K562 (cell line): ENCODE data around the gene JPT2. TPM values are rescaled to one million over a fixed set of nuclear protein-coding genes. Genes with fewer than 3 reads are reported as not detected.

Source experiments
- ATAC-seq: fragments of 200-7000 bp; cut with Tn5 transposase; 3 replicates; pipeline ENCODE4 v1.9.1; 2020; ENCODE audit warnings: moderate library complexity
- BruUV-seq: library from RNA; stranded (reverse); fragments of 400-500 nt; replicated peaks from 2 replicates; lab custom pipeline; 2021; lab: Mats Ljungman, UMichigan
- CTCF ChIA-PET: fragments of 300-600 bp; formaldehyde crosslinking; extraction: SDS; loops from one replicate; lab custom pipeline; 2021; ENCODE audit warnings: low intra/inter-chr PET ratio; lab: Yijun Ruan, JAX
- POLR2A ChIA-PET: fragments of 300-600, 350-650 bp; sonication (Branson Sonifier 250); formaldehyde crosslinking; extraction: SDS; loops from one replicate; lab custom pipeline; 2021; ENCODE audit warnings: antibody characterized with exemption, inconsistent platforms; lab: Yijun Ruan, JAX
- DNase-seq, 4 experiments: peaks; one replicate each; pipeline versions ENCODE4 v3.0.0 to v3.0.0-alpha.2; 2011 to 2018; ENCODE audit warnings: low spot score in 3 of 4, mixed read lengths in 3 of 4; ENCODE audit errors: extremely low read depth in 1 of 4
- FAIRE-seq: peaks from 2 replicates; lab custom pipeline; 2011; peaks lifted over from hg19 to GRCh38; lab: Jason Lieb, UNC
- H2AFZ ChIP-seq: 2 replicates; pipeline ENCODE4 v1.6.0; 2011; ENCODE audit warnings: low read depth, low read length, control low read depth, inconsistent platforms
- H3K27ac ChIP-seq: fragments of 200-600 bp; 3 replicates; pipeline ENCODE4 v1.8.0; 2011; ENCODE audit warnings: low read depth, mild to moderate bottlenecking, control low read depth, inconsistent platforms, low read length, moderate library complexity, mixed read lengths; ENCODE audit errors: extremely low read depth
- H3K27me3 ChIP-seq, 2 experiments: fragments of 300-600 bp in 1 of 2; 2 replicates in 1 of 2; 3 replicates in 1 of 2; pipeline versions ENCODE4 v1.6.0 to v1.8.0; 2011; ENCODE audit warnings: inconsistent platforms in 2 of 2, low read length in 2 of 2, mild to moderate bottlenecking in 1 of 2, mixed read lengths in 1 of 2, moderate library complexity in 1 of 2; ENCODE audit not compliant: control insufficient read depth in 2 of 2, insufficient read depth in 2 of 2
- H3K36me3 ChIP-seq: fragments of 300-600 bp; 3 replicates; pipeline ENCODE4 v1.8.0; 2011; ENCODE audit warnings: mild to moderate bottlenecking, low read length, inconsistent platforms; ENCODE audit not compliant: control insufficient read depth, insufficient read depth
- H3K4me1 ChIP-seq, 2 experiments: fragments of 200-600 bp in 1 of 2; replicated peaks in 1 of 2; 2 replicates in 1 of 2; 3 replicates in 1 of 2; pipeline versions ENCODE4 v1.5.1 to v1.8.0; 2011; ENCODE audit warnings: inconsistent platforms in 2 of 2, low read length in 2 of 2, mild to moderate bottlenecking in 1 of 2, mixed read lengths in 1 of 2, moderate library complexity in 1 of 2; ENCODE audit not compliant: control insufficient read depth in 2 of 2, insufficient read depth in 2 of 2
- H3K4me2 ChIP-seq: 2 replicates; pipeline ENCODE4 v1.6.1; 2011; ENCODE audit warnings: low read length, control low read depth, inconsistent platforms, mixed read lengths; ENCODE audit not compliant: insufficient read depth
- H3K4me3 ChIP-seq: fragments of 200-600 bp; sonication (generic), shearing (Covaris generic); 2 replicates; pipeline ENCODE4 v1.5.1; 2016; ENCODE audit warnings: control low read depth, inconsistent platforms
- H3K79me2 ChIP-seq: fragments of 200-600 bp; 3 replicates; pipeline ENCODE4 v1.8.0; 2011; ENCODE audit warnings: low read length, inconsistent platforms; ENCODE audit not compliant: control insufficient read depth, insufficient read depth
- H3K9ac ChIP-seq, 2 experiments: 2 replicates each; pipeline versions ENCODE4 v1.6.0 to v1.6.1; 2011; ENCODE audit warnings: low read depth in 2 of 2, low read length in 2 of 2, control low read depth in 1 of 2, inconsistent platforms in 1 of 2, mild to moderate bottlenecking in 1 of 2, mixed read lengths in 1 of 2; ENCODE audit not compliant: insufficient read depth in 1 of 2
- H3K9me1 ChIP-seq: one replicate; pipeline ENCODE4 v1.6.0; 2011; ENCODE audit warnings: inconsistent platforms, mild to moderate bottlenecking, low read length, moderate library complexity; ENCODE audit not compliant: control insufficient read depth, insufficient read depth
- H3K9me3 ChIP-seq: replicated peaks from 2 replicates; pipeline ENCODE4 v1.5.1; 2011; ENCODE audit warnings: low read depth, low read length, inconsistent platforms; ENCODE audit not compliant: control insufficient read depth, insufficient read depth
- H4K20me1 ChIP-seq: replicated peaks from 2 replicates; pipeline ENCODE4 v1.6.1; 2011; ENCODE audit warnings: low read length, inconsistent platforms, mixed read lengths; ENCODE audit not compliant: control insufficient read depth, insufficient read depth
- AFF4 ChIP-seq: sonication (generic); formaldehyde crosslinking; IDR thresholded peaks from 2 replicates; pipeline ENCODE4 v1.8.0; 2023; ENCODE audit warnings: mild to moderate bottlenecking, missing genetic modification reagents
- BRD9 ChIP-seq: fragments of 450-650 bp; IDR thresholded peaks from 2 replicates; pipeline ENCODE4 v1.6.1; 2018; ENCODE audit warnings: low read depth; ENCODE audit not compliant: partially characterized antibody
- CCAR2 ChIP-seq: fragments of 200-400 bp; formaldehyde crosslinking; IDR thresholded peaks from 2 replicates; pipeline ENCODE4 v1.6.1; 2017; ENCODE audit warnings: mild to moderate bottlenecking, low read depth, low read length
- CEBPB ChIP-seq: fragments of 450-650 bp; IDR thresholded peaks from 2 replicates; pipeline ENCODE4 v1.6.1; 2016; ENCODE audit warnings: missing genetic modification characterization, missing compliant biosample characterization
- NCOR1 ChIP-seq: fragments of 450-650 bp; IDR thresholded peaks from 2 replicates; pipeline ENCODE4 v1.6.1; 2016; ENCODE audit warnings: mild to moderate bottlenecking, moderate library complexity
- PHB ChIP-seq: fragments of 250-450 bp; sonication (Bioruptor Pico); IDR thresholded peaks from 2 replicates; pipeline ENCODE4 v1.5.0; 2021
- REST ChIP-seq, 2 experiments: fragments of 450-650 bp; formaldehyde crosslinking in 1 of 2; IDR thresholded peaks; 2 replicates each; pipeline versions ENCODE4 v1.4.0 to v1.6.1; 2014 to 2020; ENCODE audit warnings: mild to moderate bottlenecking in 2 of 2, borderline replicate concordance in 1 of 2, low read depth in 1 of 2
- ZNF175 ChIP-seq: fragments of 200-800 bp; sonication (Bioruptor generic); IDR thresholded peaks from 2 replicates; pipeline ENCODE4 v1.6.1; 2016; ENCODE audit warnings: low read depth, mild to moderate bottlenecking, missing genetic modification characterization, missing compliant biosample characterization
- ZNF57 ChIP-seq: fragments of 450-650 bp; formaldehyde crosslinking; IDR thresholded peaks from 2 replicates; pipeline ENCODE4 v1.4.0; 2020; ENCODE audit warnings: mild to moderate bottlenecking, moderate library complexity
- WGBS: fragments of 100-300 bp; shearing (Covaris generic); methylation state at CpG from one replicate; pipeline ENCODE4 v1.1.6; 2016; ENCODE audit warnings: low coverage, mixed read lengths; ENCODE audit not compliant: insufficient coverage; ENCODE audit errors: missing lambda C conversion rate; 5-methylcytosine and 5-hydroxymethylcytosine counted together
- in situ Hi-C: fragments of 300-500 bp; cut with MboI; formaldehyde crosslinking; loops from 4 replicates; pipeline ENCODE4 v1.15.0; 2018; ENCODE audit warnings: inconsistent platforms, mixed read lengths
- intact Hi-C: fragments of 100-400 bp; cut with micrococcal nuclease; formaldehyde crosslinking; loops from 2 replicates; pipeline ENCODE4 v1.14.2; 2022
- polyA plus RNA-seq, 8 experiments: library from polyadenylated mRNA; depleted of rRNA in 4 of 8; stranded (reverse) in 5 of 8; unstranded in 3 of 8; fragments of >200 nt; fragmentation: Nextera tagmentation in 2 of 8; fragmentation: Illumina TruSeq in 1 of 8; extraction: Ambion mirVana in 2 of 8; extraction: Trizol in 1 of 8; gene quantifications; 2 replicates each; pipeline versions ENCODE4 v1.2.1 to v1.2.3, GENCODE V29; 2011 to 2014; ENCODE audit warnings: inconsistent platforms in 1 of 8, missing spikeins in 1 of 8
- total RNA-seq, 7 experiments: library from RNA; depleted of rRNA in 6 of 7; stranded (reverse); fragments of >200 nt in 6 of 7; fragmentation: Illumina TruSeq in 2 of 7; extraction: Trizol in 2 of 7; gene quantifications; 2 replicates each; pipeline versions ENCODE4 v1.2.1 to v1.2.3, GENCODE V29; 2011 to 2021; ENCODE audit warnings: low replicate concordance in 1 of 7

The JPT2 gene
- total and polyA plus RNA-seq, 9 of the 15 experiments (the other 6 are each of a cell fraction or from before 2014, with no cell fraction given): 25.5 to 133 (median 106) TPM

GRCh38 chr16:1713933-1714332 is 35.9 kb downstream of the JPT2 start:
- 89% methylated on average over 10 of the region's 14 CpGs for WGBS
- Histone ChIP-seq H3K4me1 (peaks cover 6 to 20% of the 10 kb centered on the region in 2 experiments; a peak in 4 of 5 replicates), H3K27ac (no peak overlapping the region), H3K4me3 (no peak overlapping the region), H4K20me1 (peaks cover 17% of the 10 kb centered on the region), H3K36me3 (peaks cover 10% of the 10 kb centered on the region; the same call in 2 of the 3 replicates), H3K9me3 (no peaks in the 10 kb centered on the region), H3K4me2 (no peak overlapping the region), H2AFZ (no peak overlapping the region), H3K9me1 (peaks cover 4% of the 10 kb centered on the region), H3K9ac (peak overlapping the region in 1 of 2 experiments; percentile 66; a peak in 2 of 4 replicates), H3K79me2 (peaks cover 59% of the 10 kb centered on the region), H3K27me3 (no peaks in the 10 kb centered on the region)
- TF ChIP-seq AFF4 (CRISPR knock-in tag) (no peak), ZNF57 (CRISPR knock-in tag) (no peak), REST (IDR thresholded peaks at IDR 0.05; ENCODE audit: borderline replicate concordance) (no peak), REST (CRISPR knock-in tag; IDR thresholded peaks at IDR 0.05; ENCODE audit: low read depth) (no peak), BRD9 (no peak), CCAR2 (no peak), NCOR1 (no peak), CEBPB (tag) (no peak), ZNF175 (CRISPR knock-in tag) (no peak), PHB (CRISPR knock-in tag) (no peak)
- BruUV-seq: no TSS peak
- ATAC-seq (no peak), DNase-seq (no peak), FAIRE-seq (no peak)
- POLR2A ChIA-PET: interaction anchor here (1.1 kb wide), 1 partner anchor 9 kb away, joined by 4 read pairs; no protein-coding TSS in a partner anchor
- CTCF ChIA-PET: no interaction called here
- in situ Hi-C loops (loop anchor here (5.0 kb wide), 1 partner anchor 48 kb away; no protein-coding TSS in a partner anchor), intact Hi-C loops (no loop called here)
